HG02884 (cell line): ENCODE data around the gene DRGX.

Source experiments
- ATAC-seq: cut with Tn5 transposase; IDR thresholded peaks from one replicate; pipeline ENCODE4 v1.9.1; 2021; ENCODE audit warnings: mild to moderate bottlenecking, moderate library complexity; ENCODE audit not compliant: unreplicated experiment

Gene DRGX

DNA sequence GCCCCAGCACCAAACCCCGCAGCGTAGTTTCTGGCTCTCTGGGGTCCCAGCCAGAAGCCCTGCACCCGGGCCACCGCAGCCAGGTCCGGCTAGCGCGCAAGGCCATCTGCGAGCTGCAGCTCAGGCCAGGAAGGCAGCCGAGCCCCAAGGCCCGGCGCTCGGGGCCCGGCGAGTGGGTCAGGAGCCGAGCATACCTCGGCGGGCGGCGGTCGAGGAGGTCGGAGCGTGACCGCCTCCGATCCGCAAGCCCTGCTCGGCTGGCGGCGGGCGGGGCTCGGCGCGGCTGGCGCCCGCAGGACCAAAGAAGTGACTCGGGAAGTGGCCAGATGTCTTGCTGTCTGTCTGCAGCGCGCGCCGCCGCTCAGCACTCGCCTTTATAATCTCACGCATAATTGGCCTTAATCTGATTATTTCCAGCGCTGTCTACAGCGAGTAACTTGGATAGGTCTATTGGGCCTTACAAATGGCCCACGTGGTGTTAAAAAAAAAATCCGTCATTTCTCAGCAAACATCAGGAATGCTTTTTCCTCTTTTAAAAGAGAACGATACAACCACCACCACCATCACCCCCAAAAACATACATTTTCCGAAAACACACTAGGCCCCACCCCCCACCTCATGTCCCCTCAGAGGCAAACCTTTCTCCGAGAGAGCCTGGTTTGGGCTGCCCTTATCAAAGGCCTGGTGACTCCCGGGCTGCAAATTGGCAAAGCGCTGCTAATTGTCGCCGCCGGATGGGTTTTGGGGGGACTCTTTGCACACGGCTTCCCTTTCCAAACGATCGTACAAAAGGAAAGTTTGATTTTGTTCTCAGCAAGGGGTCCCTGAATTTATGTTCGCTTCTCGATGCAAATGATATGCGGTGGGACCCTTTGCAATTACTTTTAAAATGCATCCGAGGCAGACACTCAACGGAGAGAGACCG is at the start of gene DRGX:
Gene DRGX (minus strand): TSS at position 349 of the 925 bp plus-strand sequence. CDS start 649 bp downstream, outside the sequence.
- ATAC-seq: no peak

DNA sequence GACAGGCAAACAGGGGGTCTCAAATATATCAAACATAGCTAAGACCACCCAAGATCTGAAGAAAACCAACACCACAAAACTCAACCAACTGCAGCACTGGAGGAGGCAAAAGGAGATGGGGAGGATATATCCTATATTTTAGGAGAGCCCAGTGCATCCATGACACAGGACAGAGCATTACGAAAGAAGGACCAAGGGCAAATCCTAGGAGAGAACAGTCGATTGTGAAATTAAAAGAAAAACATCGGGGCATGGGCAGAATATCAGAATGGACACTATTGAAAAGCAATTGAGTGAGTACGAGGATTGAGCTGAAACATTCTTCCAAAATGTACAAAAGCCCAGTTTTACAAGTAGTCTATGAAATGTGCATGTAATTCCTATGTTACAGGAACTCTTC is 48.5 kb upstream of the DRGX start:
- no peak for ATAC-seq

DNA sequence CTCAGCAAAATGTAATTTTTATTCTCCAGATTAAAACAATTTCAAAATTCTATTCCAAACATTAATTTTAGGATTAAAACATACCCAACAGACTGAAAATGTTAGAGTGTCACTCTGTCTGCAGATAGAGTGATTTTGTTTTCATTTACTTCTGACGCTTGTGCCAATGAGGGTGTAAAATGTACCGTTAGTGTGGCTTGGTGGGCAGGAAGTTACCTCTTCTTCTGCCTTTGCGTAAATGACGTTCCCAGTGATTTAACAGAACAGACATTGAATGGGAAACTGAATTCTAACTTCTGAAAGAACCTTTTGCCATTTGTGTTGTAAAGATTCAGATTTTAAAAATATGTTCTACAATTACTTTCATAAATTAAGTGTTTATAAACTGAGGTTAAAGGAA is 47.0 kb upstream of the DRGX start:
- ATAC-seq: no peak

DNA sequence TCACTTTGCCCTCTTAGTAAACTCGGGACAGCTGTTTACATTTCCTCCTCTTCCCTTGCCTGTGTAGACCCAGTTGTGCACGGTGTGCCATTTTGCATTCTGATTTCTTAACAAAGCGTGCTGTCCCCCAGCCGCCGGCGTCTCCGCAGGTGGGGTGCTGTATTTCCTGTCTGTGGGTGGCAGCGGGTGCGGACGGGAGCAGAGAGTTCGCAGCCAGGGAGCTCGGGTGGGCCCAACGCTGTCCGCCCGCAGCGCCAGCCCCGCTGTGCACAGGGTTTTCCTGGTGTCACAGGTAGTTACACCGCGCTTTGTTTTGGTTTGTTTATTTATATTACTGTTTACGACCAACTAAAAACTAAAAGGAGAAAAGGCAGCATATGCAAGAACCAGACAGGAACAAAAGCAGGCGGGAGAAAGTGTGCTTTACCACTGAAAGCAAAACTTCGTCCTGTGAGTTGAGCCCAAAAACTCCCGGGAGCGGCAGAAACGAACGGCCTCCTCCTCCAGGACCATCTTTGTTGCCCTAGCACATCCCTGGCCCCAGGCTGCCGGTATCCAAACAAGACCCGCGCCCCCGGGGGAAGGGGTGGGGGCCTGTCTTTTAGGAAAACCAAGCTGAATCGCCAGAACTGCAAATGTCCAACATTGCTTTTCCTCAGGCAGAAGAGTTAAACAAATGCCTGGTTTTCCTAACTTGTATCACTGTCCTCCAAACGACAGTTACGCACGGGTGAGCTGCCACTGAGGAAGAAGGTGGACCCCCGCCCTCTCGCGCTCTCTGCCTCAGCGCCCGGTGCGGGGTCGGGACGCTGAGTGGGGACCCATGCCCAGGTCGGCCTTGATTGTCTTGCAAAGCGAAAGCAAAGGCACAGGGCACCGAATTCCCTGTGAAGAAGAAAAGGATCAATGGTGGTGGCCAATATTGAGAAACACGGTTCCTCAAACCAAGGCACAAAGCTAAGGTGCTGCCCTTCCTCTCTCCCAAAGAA is 45.9 kb upstream of the DRGX start:
- no peak for ATAC-seq

DNA sequence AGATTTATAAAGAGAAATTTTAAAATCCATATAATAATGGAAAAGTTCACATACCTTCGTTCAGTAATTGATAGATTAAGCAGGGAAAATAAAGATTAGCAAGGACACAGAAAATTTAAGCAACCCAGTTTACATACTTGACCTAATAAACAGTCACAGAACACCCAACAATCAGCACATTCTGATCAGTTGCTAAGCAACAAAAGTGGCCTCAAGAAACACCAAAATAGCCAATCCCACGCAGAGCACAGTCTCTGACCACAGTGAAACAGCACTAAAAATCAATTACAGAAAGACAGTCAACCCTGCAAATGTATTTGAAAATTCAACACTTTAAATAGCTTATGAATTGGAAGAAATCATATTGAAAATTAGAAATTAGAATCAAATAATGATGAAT is 39.3 kb upstream of the DRGX start:
- ATAC-seq: no peak

DNA sequence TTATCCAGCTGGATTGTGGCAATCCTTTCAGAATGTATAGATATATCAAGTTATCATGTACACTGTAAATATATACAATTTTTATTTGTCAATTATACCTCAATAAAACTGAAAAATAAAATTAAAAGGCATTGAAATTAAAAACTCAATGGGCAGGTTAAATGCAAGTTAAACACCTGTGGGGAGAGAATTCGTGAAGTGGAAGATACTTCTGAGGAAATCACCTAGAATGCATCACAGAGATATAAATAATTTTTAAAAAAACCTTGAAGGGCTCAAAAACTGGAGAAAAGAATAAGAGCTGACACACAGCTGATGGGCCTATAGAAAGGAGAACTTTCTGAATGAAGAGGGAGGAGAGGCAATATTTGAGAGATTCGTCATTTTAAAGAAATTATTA is 37.2 kb upstream of the DRGX start:
- no peak for ATAC-seq

DNA sequence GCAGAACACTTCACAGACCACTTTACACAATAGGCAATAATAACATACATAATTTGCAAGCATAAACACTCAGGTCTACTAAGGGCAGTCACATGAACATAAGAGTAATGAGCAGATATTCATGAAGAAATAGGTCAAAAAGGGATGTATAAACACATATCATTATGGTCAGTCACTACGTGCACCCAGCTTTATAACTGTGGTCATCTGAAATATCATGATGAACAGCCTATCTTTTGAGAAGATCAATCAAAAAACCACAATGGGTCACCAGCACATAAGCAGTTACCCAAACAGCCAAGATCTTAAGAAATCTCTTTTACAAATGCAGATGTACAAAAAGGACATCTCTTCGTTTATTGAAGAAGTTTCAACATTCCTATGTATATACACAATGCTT is 35.5 kb upstream of the DRGX start:
- no peak for ATAC-seq

DNA sequence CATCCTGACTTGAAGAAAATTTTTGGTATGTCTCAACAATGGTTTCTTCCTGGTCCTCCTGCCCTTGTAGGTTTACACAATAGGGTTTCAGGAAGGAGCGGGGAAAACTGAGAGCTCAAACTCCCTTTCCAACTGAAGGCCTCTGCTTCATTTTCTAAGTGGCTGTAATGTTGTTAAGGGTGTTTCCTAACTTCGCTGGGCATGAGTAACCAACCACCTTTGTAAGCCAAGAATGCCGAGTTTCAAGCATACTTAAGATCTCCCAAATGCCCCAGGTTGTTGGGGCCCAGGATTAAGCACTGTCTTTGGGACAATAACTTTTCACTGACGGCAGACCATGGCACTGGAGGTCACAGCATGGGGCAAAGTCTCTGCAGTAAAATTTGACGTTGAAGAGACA is 33.6 kb upstream of the DRGX start:
- ATAC-seq: no peak

GRCh38 chr10:49426490-49427360 is 30.8 kb upstream of the DRGX start:
- ATAC-seq: no peak

DNA sequence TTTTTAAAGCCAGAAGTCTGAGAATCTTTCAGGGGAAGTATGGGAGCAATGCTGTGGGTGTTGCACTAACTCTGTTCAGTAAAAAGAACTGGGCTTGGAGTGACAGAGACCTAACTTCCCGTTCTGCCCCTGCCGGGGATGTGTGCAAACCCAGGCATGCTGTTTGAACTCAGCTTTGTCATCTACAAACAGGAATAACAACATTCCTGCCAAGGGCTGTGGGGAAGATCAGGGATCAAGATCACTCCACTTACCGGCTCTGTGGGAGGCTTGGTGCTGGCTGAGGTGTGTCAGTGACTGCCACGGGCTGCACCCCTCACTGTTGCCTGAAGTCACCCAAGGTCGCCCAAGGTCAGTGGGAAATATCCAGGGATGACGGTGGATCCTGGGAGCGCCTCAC is 23.1 kb upstream of the DRGX start:
- no peak for ATAC-seq

DNA sequence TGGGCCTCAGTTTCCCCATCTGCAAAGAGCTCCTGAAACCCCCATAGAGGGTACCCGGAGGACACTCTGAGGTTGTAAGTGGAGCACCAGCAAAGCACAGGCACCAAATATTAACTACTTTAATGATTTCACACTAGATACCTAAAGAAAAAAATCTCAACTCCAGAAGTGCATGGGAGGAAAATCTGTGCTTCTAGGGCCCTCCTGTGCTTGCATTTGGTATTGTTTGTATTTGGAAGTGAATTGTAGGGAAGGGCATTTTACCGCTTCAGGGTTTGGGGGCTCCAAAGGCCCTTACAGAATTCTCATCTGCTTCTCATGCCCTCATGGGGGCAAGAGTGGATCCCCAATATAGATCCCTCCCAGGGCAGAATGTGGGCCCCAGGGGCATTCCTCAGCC is 22.4 kb upstream of the DRGX start:
- ATAC-seq: no peak

GRCh38 chr10:49418053-49418326 is 22.1 kb upstream of the DRGX start:
- no peak for ATAC-seq

DNA sequence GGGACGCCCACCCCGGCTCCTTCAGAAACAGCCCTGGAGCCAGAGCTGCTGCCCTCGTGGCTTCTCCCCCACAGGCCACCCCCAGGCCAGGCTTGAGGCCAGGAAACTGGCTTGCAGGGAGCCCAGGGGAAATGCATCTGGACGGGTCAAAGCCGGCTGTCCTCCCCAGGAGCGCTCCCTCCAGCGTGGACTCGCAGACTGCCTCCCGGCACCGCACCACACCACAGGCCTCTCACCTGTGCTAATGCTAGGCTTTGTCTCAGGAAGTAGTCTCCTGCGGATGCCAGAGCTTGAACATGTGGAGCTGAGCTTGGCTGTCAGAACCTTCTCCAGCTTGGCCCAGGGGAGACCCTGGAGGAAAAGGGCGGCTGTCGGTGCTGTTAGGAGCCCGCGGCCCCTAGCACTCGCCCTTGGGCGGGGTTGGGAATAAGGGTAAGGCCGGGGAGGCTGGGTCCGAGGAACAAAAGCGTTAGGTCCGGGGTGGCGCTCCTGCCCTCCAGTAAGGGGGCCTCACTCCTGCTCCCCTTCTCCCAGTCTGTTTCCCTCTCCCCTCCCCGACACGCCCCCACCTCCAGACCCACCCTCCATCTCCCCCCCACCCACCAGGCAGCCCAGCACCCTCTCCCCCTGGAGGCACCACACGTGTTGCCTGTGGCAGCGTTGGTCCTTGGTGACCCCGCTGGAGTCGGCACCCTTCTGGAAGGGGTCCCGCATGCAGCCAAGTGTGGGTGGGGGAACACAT is 21.6 kb upstream of the DRGX start:
- no peak for ATAC-seq

DNA sequence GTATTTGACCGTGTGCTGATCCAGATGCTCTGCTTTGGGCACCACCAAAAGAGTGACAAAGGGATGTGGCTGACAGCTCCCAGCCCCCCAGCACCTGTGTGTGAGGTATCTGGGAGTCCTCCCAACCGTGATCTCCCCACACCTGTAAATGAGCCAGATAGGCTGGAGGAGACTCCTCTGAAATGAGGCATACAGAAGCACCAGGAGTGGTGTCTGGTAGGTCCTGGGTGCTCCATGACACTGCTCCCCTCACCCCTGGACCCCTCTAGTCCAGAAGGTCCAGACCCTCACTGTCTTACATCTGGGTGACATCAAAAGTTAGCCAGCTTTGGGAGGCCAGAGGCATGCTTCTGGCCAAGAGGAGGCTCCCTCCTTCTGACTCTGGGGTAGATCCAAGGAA is 20.0 kb upstream of the DRGX start:
- ATAC-seq: no peak

GRCh38 chr10:49415109-49415508 is 19.2 kb upstream of the DRGX start:
- ATAC-seq: no peak

DNA sequence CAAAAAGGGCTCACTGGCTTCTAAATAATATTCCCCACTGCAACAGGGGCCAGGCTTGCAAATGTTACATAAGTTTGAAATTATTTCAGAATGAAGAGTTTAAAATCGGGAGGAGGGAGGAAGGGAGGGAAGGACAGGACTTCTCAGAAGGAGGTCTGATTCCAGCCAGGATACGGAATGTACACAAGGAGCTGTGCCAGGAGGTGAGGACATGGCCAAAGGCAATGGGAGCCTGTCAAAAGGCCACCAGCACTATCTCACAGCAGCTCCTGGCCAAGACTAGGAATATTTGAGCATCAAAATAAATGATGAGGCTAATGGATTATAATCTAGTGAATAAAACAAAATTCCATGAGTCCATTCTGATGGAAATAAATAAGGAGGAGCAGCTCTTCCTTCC is 18.6 kb upstream of the DRGX start:
- no peak for ATAC-seq

DNA sequence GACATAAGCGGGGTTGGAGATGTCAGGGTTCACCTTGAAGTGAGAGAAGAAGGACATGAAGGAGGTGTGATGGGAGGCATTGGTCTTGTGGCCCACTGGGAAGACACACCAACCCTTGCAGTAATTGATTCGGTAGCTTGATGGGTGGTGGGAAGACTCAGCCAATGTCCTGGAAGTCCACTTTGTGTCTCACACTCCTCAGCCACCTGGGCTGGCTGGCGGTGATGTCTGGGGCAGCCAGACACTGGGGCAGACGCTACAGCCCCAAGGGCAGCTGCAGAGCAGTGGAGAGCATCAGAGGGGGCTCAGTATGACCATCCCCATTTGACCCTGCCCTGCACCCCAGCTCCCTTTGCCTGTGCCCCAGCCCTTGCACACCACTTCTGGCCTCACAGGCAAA is 16.7 kb upstream of the DRGX start:
- ATAC-seq: no peak

DNA sequence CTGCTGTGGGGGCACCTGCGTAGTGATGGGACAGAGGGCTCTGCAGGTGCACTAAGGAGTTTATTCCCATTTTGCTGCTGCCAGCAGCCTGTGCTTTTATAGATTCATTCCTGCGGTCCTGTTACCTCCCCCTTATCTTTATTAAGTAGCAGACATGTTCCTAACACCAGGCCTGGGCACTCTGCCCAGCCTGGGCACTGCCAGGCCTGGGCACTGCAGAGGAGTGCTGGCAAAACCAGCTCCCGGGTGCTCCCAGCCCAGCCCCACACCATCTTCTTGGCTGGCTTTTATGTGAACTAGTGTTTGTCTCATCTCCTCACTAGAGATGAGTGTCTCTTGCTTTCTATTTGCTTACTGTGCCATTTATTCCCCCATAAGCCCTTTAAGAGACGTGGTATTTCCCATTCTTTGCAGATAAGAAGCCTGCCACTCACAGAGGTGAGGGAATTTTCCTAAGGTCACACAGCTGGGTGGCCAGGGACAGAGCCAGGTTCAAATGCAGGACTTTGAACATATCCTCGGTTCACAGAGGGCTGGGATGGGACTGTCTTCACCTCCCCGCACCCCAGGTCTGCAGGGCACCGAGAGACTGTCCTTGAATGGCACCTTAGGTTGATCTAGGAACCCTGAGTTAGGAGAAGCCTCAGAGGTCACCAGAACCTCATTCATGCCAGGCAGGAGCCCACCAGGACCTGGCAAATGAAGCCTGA is 14.6 kb upstream of the DRGX start:
- no peak for ATAC-seq

DNA sequence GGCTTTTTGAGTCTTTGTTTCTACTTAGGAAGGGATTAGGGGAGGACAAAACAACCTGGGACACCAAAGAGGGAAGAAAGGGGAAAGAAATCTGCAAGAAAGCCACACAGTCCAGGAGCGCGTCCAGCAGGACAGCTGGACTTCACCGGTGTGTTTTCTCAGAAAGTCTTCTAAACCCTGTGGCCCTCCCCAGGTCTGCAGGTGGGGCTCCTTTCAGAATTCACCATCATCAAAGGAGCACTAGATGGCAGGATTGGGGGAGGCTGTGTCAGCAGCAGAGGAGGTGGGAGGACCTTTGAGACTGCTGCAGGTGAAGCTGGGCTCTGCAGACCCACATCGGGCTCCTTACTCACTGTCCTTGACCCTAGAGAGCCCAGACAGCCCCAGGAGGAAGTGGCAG is 13.9 kb upstream of the DRGX start:
- ATAC-seq: no peak
